ENCODE measurements around the gene FRMD4B.

- TF ChIP-seq CTCF (IDR thresholded peaks at IDR 0.05) (no peak), SREBF2 (IDR thresholded peaks at IDR 0.05) (no peak), USF2 (IDR thresholded peaks at IDR 0.05) (no peak), JUNB (IDR thresholded peaks at IDR 0.05) (no peak), MYC (IDR thresholded peaks at IDR 0.05; ENCODE audit: borderline replicate concordance, low read length) (no peak), BHLHE40 (IDR thresholded peaks at IDR 0.05; ENCODE audit: low read depth, low read length) (no peak)
Measured at GRCh38 chr3:69191516-69191915, 194.4 kb downstream of the FRMD4B start.

All from A549 (cell line).